Nucleus accumbens (tissue), 56 donors: ENCODE measurements around the gene CLIP4.
A peak's percentile ranks its signal among the peaks of the same experiment; 100 is the strongest.

Source experiments
- DNase-seq, 56 donors: peaks; one replicate each; lab custom pipeline; 2025; lab: John Stamatoyannopoulos, UW

Gene CLIP4

GRCh38 chr2:29235411-29235810 is 120.2 kb downstream of the CLIP4 start:
- no peak for DNase-seq

- DNase-seq: no peak
These were observed 120.9 kb downstream of the CLIP4 start for GRCh38 chr2:29236074-29236473.

- DNase-seq: peak in 2 of 56 donors; percentile 1 to 6
These were observed 123.3 kb downstream of the CLIP4 start for GRCh38 chr2:29238497-29238896.
